Measurements from ENCODE around the gene PRKCH. TPM values are rescaled to one million over a fixed set of nuclear protein-coding genes. Genes with fewer than 3 reads are reported as not detected.

PRKCH gene
- total and polyA plus RNA-seq, 9 of the 15 experiments (the other 6 are each of a cell fraction or from before 2014, with no cell fraction given) = 0.61 to 4.4 (median 4.0) TPM

- TF ChIP-seq, protein P1, sequence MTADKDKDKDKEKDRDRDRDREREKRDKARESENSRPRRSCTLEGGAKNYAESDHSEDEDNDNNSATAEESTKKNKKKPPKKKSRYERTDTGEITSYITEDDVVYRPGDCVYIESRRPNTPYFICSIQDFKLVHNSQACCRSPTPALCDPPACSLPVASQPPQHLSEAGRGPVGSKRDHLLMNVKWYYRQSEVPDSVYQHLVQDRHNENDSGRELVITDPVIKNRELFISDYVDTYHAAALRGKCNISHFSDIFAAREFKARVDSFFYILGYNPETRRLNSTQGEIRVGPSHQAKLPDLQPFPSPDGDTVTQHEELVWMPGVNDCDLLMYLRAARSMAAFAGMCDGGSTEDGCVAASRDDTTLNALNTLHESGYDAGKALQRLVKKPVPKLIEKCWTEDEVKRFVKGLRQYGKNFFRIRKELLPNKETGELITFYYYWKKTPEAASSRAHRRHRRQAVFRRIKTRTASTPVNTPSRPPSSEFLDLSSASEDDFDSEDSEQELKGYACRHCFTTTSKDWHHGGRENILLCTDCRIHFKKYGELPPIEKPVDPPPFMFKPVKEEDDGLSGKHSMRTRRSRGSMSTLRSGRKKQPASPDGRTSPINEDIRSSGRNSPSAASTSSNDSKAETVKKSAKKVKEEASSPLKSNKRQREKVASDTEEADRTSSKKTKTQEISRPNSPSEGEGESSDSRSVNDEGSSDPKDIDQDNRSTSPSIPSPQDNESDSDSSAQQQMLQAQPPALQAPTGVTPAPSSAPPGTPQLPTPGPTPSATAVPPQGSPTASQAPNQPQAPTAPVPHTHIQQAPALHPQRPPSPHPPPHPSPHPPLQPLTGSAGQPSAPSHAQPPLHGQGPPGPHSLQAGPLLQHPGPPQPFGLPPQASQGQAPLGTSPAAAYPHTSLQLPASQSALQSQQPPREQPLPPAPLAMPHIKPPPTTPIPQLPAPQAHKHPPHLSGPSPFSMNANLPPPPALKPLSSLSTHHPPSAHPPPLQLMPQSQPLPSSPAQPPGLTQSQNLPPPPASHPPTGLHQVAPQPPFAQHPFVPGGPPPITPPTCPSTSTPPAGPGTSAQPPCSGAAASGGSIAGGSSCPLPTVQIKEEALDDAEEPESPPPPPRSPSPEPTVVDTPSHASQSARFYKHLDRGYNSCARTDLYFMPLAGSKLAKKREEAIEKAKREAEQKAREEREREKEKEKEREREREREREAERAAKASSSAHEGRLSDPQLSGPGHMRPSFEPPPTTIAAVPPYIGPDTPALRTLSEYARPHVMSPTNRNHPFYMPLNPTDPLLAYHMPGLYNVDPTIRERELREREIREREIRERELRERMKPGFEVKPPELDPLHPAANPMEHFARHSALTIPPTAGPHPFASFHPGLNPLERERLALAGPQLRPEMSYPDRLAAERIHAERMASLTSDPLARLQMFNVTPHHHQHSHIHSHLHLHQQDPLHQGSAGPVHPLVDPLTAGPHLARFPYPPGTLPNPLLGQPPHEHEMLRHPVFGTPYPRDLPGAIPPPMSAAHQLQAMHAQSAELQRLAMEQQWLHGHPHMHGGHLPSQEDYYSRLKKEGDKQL (CRISPR knock-in tag; IDR thresholded peaks at IDR 0.05; ENCODE audit: borderline replicate concordance) = no peak
- TF ChIP-seq EHMT2 (IDR thresholded peaks at IDR 0.05) (0 out of 2 replicates have a peak, but pooled peaks have one; percentile 60), SRSF9 (IDR thresholded peaks at IDR 0.05; ENCODE audit: borderline replicate concordance, low read depth, low read length) (no peak), EP300 (IDR thresholded peaks at IDR 0.05; ENCODE audit: low read length) (peak; percentile 47; the same call in 1 of the 2 replicates), ZEB2 (IDR thresholded peaks at IDR 0.05) (0 out of 2 replicates have a peak, but pooled peaks have one; percentile 29), YBX1 (IDR thresholded peaks at IDR 0.05) (no peak), RFX7 (CRISPR knock-in tag; IDR thresholded peaks at IDR 0.05) (no peak), GABPB1 (CRISPR knock-in tag; IDR thresholded peaks at IDR 0.05) (peak; percentile 20; the same call in 1 of the 2 replicates), CTCFL (IDR thresholded peaks at IDR 0.05; ENCODE audit: borderline replicate concordance, insufficient read depth, low read depth, low read length, poor library complexity, severe bottlenecking) (no peak), RFX1 (IDR thresholded peaks at IDR 0.05) (no peak), DPF2 (IDR thresholded peaks at IDR 0.05) (peak; percentile 87), NBN (IDR thresholded peaks at IDR 0.05; ENCODE audit: low read depth) (peak; percentile 52; the same call in 1 of the 2 replicates), NCOA1 (IDR thresholded peaks at IDR 0.05; ENCODE audit: low read depth) (no peak), ZNF174 (CRISPR knock-in tag; IDR thresholded peaks at IDR 0.05) (no peak), HNRNPH1 (optimal IDR thresholded peaks at IDR 0.05; ENCODE audit: low read depth, low read length) (no peak), MAZ (CRISPR knock-in tag; conservative IDR thresholded peaks at IDR 0.05 in 1 of 2, IDR thresholded peaks at IDR 0.05 in 1 of 2) (peak in 1 of 2 experiments; percentile 65; a peak in 2 of 4 replicates), ID3 (CRISPR knock-in tag; IDR thresholded peaks at IDR 0.05) (no peak), ID3 (tag; IDR thresholded peaks at IDR 0.05) (0 out of 2 replicates have a peak, but pooled peaks have one; percentile 22), GTF2A2 (tag; IDR thresholded peaks at IDR 0.05) (no peak)
- TF ChIP-seq, protein P2, sequence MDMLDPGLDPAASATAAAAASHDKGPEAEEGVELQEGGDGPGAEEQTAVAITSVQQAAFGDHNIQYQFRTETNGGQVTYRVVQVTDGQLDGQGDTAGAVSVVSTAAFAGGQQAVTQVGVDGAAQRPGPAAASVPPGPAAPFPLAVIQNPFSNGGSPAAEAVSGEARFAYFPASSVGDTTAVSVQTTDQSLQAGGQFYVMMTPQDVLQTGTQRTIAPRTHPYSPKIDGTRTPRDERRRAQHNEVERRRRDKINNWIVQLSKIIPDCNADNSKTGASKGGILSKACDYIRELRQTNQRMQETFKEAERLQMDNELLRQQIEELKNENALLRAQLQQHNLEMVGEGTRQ (CRISPR knock-in tag; IDR thresholded peaks at IDR 0.05) = no peak
Observed at GRCh38 chr14:61562321-61563161, 241.2 kb downstream of the PRKCH start (continued).
